Natural killer cell treated with Interleukin-12 subunit alpha and Interleukin-12 subunit beta and Interleukin-15 and Interleukin-18, amount 100 ng/mL, for 72 hours (primary cell): Measurements from ENCODE around the gene HBB. TPM values are rescaled to one million over a fixed set of nuclear protein-coding genes. Genes with fewer than 3 reads are reported as not detected.

Experiments used
- ATAC-seq, 2 donors: fragments of 150-1000 bp; cut with Tn5 transposase in 1 of 2; sonication (Bioruptor Pico), chemical (Tn5 transposase) in 1 of 2; 2 replicates each; pipeline ENCODE4 v1.10.0; 2021
- DNase-seq: peaks from one replicate; pipeline ENCODE4 v3.0.0; 2022; ENCODE audit warnings: low spot score
- H3K27ac Mint-ChIP-seq, 2 donors: 1 replicate in 1 of 2; 2 replicates in 1 of 2; pipeline ENCODE4 v1.8.0; 2022; ENCODE audit warnings: mixed read lengths in 2 of 2, mild to moderate bottlenecking in 1 of 2, moderate library complexity in 1 of 2
- H3K27me3 Mint-ChIP-seq, 2 donors: 1 replicate in 1 of 2; 2 replicates in 1 of 2; pipeline ENCODE4 v1.8.0; 2022; ENCODE audit warnings: mixed read lengths in 2 of 2
- H3K36me3 Mint-ChIP-seq: one replicate; pipeline ENCODE4 v1.8.0; 2022; ENCODE audit warnings: mixed read lengths
- H3K4me1 Mint-ChIP-seq, 2 donors: 1 replicate in 1 of 2; 2 replicates in 1 of 2; pipeline ENCODE4 v1.8.0; 2022; ENCODE audit warnings: low read depth in 2 of 2, mixed read lengths in 2 of 2, mild to moderate bottlenecking in 1 of 2
- H3K4me3 Mint-ChIP-seq: one replicate; pipeline ENCODE4 v1.8.0; 2022; ENCODE audit warnings: mixed read lengths
- H3K9me3 Mint-ChIP-seq: 2 replicates; pipeline ENCODE4 v1.8.0; 2022; ENCODE audit warnings: mixed read lengths
- total RNA-seq, 2 donors: library from RNA; stranded (reverse); gene quantifications; one replicate each; pipeline ENCODE4 v1.2.3, GENCODE V29; 2022

The HBB gene
- total RNA-seq, 2 donors from 2014 or later = not detected

- H3K27ac Mint-ChIP-seq = no peak overlapping the region
- H3K36me3 Mint-ChIP-seq = no peaks in the 10 kb centered on the region
- no peak overlapping the region for H3K4me3 Mint-ChIP-seq
- no peaks in the 10 kb centered on the region for H3K4me1 Mint-ChIP-seq
- no peaks in the 10 kb centered on the region for H3K9me3 Mint-ChIP-seq
- no peak for ATAC-seq
- DNase-seq = no peak
- H3K27me3 Mint-ChIP-seq = no peaks in the 10 kb centered on the region
Observed at GRCh38 chr11:5227681-5228080, 810 bp upstream of the HBB start.

DNA sequence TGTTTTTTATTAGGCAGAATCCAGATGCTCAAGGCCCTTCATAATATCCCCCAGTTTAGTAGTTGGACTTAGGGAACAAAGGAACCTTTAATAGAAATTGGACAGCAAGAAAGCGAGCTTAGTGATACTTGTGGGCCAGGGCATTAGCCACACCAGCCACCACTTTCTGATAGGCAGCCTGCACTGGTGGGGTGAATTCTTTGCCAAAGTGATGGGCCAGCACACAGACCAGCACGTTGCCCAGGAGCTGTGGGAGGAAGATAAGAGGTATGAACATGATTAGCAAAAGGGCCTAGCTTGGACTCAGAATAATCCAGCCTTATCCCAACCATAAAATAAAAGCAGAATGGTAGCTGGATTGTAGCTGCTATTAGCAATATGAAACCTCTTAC is 1.4 kb downstream of the HBB start:
- no peak overlapping the region for H3K4me3 Mint-ChIP-seq
- no peaks in the 10 kb centered on the region for H3K4me1 Mint-ChIP-seq
- ATAC-seq = no peak
- H3K27ac Mint-ChIP-seq = no peak overlapping the region
- H3K36me3 Mint-ChIP-seq = no peaks in the 10 kb centered on the region
- no peaks in the 10 kb centered on the region for H3K9me3 Mint-ChIP-seq
- DNase-seq = no peak
- H3K27me3 Mint-ChIP-seq = no peaks in the 10 kb centered on the region

DNA sequence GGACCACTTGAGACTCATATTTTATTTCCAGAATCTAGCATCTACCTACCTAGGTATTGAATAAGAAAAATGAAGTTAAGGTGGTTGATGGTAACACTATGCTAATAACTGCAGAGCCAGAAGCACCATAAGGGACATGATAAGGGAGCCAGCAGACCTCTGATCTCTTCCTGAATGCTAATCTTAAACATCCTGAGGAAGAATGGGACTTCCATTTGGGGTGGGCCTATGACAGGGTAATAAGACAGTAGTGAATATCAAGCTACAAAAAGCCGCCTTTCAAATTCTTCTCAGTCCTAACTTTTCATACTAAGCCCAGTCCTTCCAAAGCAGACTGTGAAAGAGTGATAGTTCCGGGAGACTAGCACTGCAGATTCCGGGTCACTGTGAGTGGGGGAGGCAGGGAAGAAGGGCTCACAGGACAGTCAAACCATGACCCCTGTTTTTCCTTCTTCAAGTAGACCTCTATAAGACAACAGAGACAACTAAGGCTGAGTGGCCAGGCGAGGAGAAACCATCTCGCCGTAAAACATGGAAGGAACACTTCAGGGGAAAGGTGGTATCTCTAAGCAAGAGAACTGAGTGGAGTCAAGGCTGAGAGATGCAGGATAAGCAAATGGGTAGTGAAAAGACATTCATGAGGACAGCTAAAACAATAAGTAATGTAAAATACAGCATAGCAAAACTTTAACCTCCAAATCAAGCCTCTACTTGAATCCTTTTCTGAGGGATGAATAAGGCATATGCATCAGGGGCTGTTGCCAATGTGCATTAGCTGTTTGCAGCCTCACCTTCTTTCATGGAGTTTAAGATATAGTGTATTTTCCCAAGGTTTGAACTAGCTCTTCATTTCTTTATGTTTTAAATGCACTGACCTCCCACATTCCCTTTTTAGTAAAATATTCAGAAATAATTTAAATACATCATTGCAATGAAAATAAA is 2.1 kb downstream of the HBB start:
- no peak for ATAC-seq
- H3K4me1 Mint-ChIP-seq = no peaks in the 10 kb centered on the region
- no peaks in the 10 kb centered on the region for H3K9me3 Mint-ChIP-seq
- H3K36me3 Mint-ChIP-seq = no peaks in the 10 kb centered on the region
- no peaks in the 10 kb centered on the region for H3K27me3 Mint-ChIP-seq
- DNase-seq = no peak
- H3K27ac Mint-ChIP-seq = no peak overlapping the region
- no peak overlapping the region for H3K4me3 Mint-ChIP-seq

GRCh38 chr11:5223686-5224085 is 3.2 kb downstream of the HBB start:
- DNase-seq = no peak
- Mint-ChIP-seq H3K36me3 (no peaks in the 10 kb centered on the region), H3K27ac (no peak overlapping the region), H3K27me3 (no peaks in the 10 kb centered on the region), H3K9me3 (no peaks in the 10 kb centered on the region), H3K4me1 (no peaks in the 10 kb centered on the region), H3K4me3 (no peak overlapping the region)
- no peak for ATAC-seq

DNA sequence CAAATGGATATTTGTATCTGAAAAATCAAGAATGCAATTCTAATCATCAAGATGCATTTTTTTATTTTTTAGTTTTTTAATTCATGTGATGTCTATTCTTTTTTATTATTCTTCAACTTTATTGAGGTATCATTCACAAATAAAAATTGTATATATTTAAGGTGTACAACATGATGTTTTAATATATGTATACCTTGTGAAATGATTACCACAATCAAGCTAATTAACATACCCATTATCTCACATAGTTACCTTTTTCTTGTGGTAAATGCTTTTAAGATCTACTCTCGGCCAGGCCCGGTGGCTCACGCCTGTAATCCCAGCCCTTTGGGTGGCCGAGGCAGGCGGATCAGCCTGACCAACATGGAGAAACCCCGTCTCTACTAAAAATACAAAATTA is 3.7 kb downstream of the HBB start:
- Mint-ChIP-seq H3K9me3 (no peaks in the 10 kb centered on the region), H3K4me1 (no peaks in the 10 kb centered on the region), H3K36me3 (no peaks in the 10 kb centered on the region), H3K27me3 (no peaks in the 10 kb centered on the region), H3K27ac (no peak overlapping the region), H3K4me3 (no peak overlapping the region)
- no peak for ATAC-seq
- DNase-seq = no peak

- DNase-seq = no peak
- no peaks in the 10 kb centered on the region for H3K36me3 Mint-ChIP-seq
- no peaks in the 10 kb centered on the region for H3K27me3 Mint-ChIP-seq
- H3K27ac Mint-ChIP-seq = no peak overlapping the region
- no peaks in the 10 kb centered on the region for H3K4me1 Mint-ChIP-seq
- no peak for ATAC-seq
- no peak overlapping the region for H3K4me3 Mint-ChIP-seq
- H3K9me3 Mint-ChIP-seq = no peaks in the 10 kb centered on the region
Observed at GRCh38 chr11:5210376-5210885, 16.4 kb downstream of the HBB start.

GRCh38 chr11:5204787-5205186 is 22.1 kb downstream of the HBB start:
- H3K27ac Mint-ChIP-seq = no peak overlapping the region
- ATAC-seq (no peak), DNase-seq (no peak)
- H3K36me3 Mint-ChIP-seq = no peaks in the 10 kb centered on the region
- no peaks in the 10 kb centered on the region for H3K4me1 Mint-ChIP-seq
- H3K4me3 Mint-ChIP-seq = no peak overlapping the region
- peaks cover under 1 to 9% of the 10 kb centered on the region in 2 donors for H3K27me3 Mint-ChIP-seq
- no peaks in the 10 kb centered on the region for H3K9me3 Mint-ChIP-seq

GRCh38 chr11:5203366-5203765 is 23.5 kb downstream of the HBB start:
- Mint-ChIP-seq H3K4me1 (no peaks in the 10 kb centered on the region), H3K27ac (no peak overlapping the region), H3K4me3 (no peak overlapping the region), H3K27me3 (peaks cover 3 to 9% of the 10 kb centered on the region in 2 donors), H3K9me3 (no peaks in the 10 kb centered on the region), H3K36me3 (no peaks in the 10 kb centered on the region)
- ATAC-seq (no peak), DNase-seq (no peak)

GRCh38 chr11:5200582-5200981 is 26.3 kb downstream of the HBB start, which contains the start of gene OR51V1:
OR51V1 (minus strand) TSS chr11:5200682; CDS start chr11:5200682, 0 bp downstream.
- Mint-ChIP-seq H3K4me3 (no peak within 1 kb of the TSS), H3K27me3 (peaks cover 3 to 9% of the 10 kb centered on the region in 2 donors), H3K36me3 (no peaks in the 10 kb centered on the region), H3K4me1 (no peaks in the 10 kb centered on the region), H3K27ac (no peak within 1 kb of the TSS), H3K9me3 (no peaks in the 10 kb centered on the region)
- ATAC-seq = no peak
- no peak for DNase-seq

DNA sequence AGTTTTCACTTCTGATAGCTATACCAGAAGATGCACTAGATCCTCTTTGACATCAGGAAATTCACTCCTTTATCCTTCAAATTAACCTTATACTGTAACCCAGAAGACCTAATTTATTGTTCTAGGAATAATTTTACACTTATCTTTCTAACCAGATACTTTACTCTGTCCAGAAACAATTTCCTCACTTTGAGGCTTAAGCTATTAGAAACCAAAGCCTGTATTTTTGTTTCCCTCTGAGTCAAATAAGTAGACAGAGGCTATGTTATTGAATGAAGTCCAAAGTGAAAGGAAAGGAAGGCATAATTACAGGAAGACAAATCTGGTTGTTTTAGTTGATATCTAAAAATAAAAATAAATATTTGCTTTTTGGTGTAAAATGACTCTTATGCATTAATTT is 28.6 kb downstream of the HBB start:
- Mint-ChIP-seq H3K4me3 (no peak overlapping the region), H3K27ac (no peak overlapping the region), H3K36me3 (no peaks in the 10 kb centered on the region), H3K27me3 (peaks cover 3 to 8% of the 10 kb centered on the region in 2 donors), H3K4me1 (no peaks in the 10 kb centered on the region), H3K9me3 (no peaks in the 10 kb centered on the region)
- ATAC-seq = no peak
- DNase-seq = no peak

- no peaks in the 10 kb centered on the region for H3K9me3 Mint-ChIP-seq
- no peak overlapping the region for H3K27ac Mint-ChIP-seq
- no peak for DNase-seq
- no peak for ATAC-seq
- H3K27me3 Mint-ChIP-seq = peaks cover under 1 to 3% of the 10 kb centered on the region in 2 donors
- no peaks in the 10 kb centered on the region for H3K36me3 Mint-ChIP-seq
- no peaks in the 10 kb centered on the region for H3K4me1 Mint-ChIP-seq
- no peak overlapping the region for H3K4me3 Mint-ChIP-seq
Observed at GRCh38 chr11:5197536-5197935, 29.3 kb downstream of the HBB start.

GRCh38 chr11:5196731-5197130 is 30.1 kb downstream of the HBB start:
- DNase-seq (no peak), ATAC-seq (no peak)
- no peak overlapping the region for H3K4me3 Mint-ChIP-seq

GRCh38 chr11:5196067-5196466 is 30.8 kb downstream of the HBB start:
- H3K4me1 Mint-ChIP-seq = no peaks in the 10 kb centered on the region
- no peak overlapping the region for H3K27ac Mint-ChIP-seq
- ATAC-seq = no peak
- no peaks in the 10 kb centered on the region for H3K36me3 Mint-ChIP-seq
- H3K4me3 Mint-ChIP-seq = no peak overlapping the region
- peaks cover 0 to 3% of the 10 kb centered on the region in 2 donors for H3K27me3 Mint-ChIP-seq
- DNase-seq = no peak
- no peaks in the 10 kb centered on the region for H3K9me3 Mint-ChIP-seq

More at GRCh38 chr11:5196731-5197130, 30.1 kb downstream of the HBB start:
- Mint-ChIP-seq H3K36me3 (no peaks in the 10 kb centered on the region), H3K9me3 (no peaks in the 10 kb centered on the region), H3K27me3 (peaks cover 0 to 3% of the 10 kb centered on the region in 2 donors), H3K4me1 (no peaks in the 10 kb centered on the region), H3K27ac (no peak overlapping the region)

DNA sequence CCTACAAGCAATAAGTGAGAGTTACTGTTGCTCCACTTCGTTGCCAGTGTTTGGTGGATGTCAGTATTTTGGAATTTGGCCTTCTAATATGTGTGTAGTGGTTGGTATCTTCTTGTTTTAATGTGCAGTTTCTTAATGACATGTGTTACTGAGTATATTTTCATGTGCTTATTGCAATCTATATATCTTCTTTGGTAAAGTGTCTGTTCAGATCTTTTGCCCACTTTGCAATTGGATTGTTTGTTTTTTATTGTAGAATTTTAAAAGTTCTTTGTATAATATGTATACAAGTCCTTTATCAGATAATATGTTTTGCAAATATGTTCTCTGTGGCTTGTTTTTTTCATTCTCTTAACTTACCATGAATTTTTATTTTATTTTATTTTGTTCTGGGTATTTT is 34.1 kb downstream of the HBB start:
- Mint-ChIP-seq H3K27ac (no peak overlapping the region), H3K36me3 (no peaks in the 10 kb centered on the region), H3K4me3 (no peak overlapping the region), H3K9me3 (peaks cover 6% of the 10 kb centered on the region), H3K4me1 (no peaks in the 10 kb centered on the region), H3K27me3 (no peaks in the 10 kb centered on the region)
- ATAC-seq (no peak), DNase-seq (no peak)
